ENCODE measurements around the gene ATE1. TPM values are rescaled to one million over a fixed set of nuclear protein-coding genes. Genes with fewer than 3 reads are reported as not detected.

The ATE1 gene
- total and polyA plus RNA-seq, 11 donors: 15.2 to 50.1 (median 39.9) TPM

GRCh38 chr10:121870413-121870812 is 57.4 kb downstream of the ATE1 start:
- H3K4me1 ChIP-seq: no peaks in the 10 kb centered on the region
- TF ChIP-seq CTCF (IDR thresholded peaks at IDR 0.05) (no peak), POLR2A (IDR thresholded peaks at IDR 0.05) (no peak)
- H3K27me3 ChIP-seq: no peaks in the 10 kb centered on the region
- DNase-seq: no peak
- ATAC-seq: no peak
- no peaks in the 10 kb centered on the region for H3K9me3 ChIP-seq
- H3K4me3 ChIP-seq: no peak overlapping the region
- H3K36me3 ChIP-seq: peaks cover 0 to 50% (median 28%) of the 10 kb centered on the region in 9 donors
- intact Hi-C loops (cut with DNase I): no loop called here
- H3K27ac ChIP-seq: no peak overlapping the region
- 96 to 97% (median 97%) methylated on average over 1 of the region's 1 CpG for WGBS, 4 donors

DNA sequence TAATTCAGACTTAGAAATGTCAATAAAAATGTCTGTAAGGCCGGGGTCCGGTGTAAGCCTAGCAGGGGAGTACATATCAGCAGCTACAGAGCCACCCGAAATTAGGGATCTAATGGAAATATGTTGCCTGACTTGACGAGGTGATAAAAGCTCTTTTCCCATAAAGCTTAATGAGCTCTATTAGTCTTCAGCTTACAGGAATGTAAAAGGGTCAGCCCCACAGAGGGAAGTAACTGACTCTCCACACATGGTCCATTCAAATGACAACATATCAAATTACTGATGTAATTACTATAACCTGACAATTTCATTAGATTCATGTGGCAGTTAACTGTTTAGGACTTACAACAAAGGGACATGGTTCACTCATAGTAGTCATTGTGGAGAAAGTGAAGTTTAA is 62.3 kb downstream of the ATE1 start:
- DNase-seq: no peak
- Histone ChIP-seq H3K27ac (no peak overlapping the region), H3K4me1 (peaks cover 0 to 5% (median 0%) of the 10 kb centered on the region in 12 donors), H3K36me3 (peaks cover 0 to 50% (median 28%) of the 10 kb centered on the region in 9 donors), H3K4me3 (no peak overlapping the region), H3K9me3 (no peaks in the 10 kb centered on the region), H3K27me3 (no peaks in the 10 kb centered on the region)
- TF ChIP-seq POLR2A (IDR thresholded peaks at IDR 0.05): no peak
- no peak for TF ChIP-seq CTCF (IDR thresholded peaks at IDR 0.05)
- WGBS, 4 donors: 93 to 96% (median 95%) methylated on average over 4 of the region's 4 CpGs
- intact Hi-C loops (cut with DNase I): loop anchor here in 1 of 10 donors (10.0 kb wide), 1 partner anchor 61 kb away; no protein-coding TSS in a partner anchor
- ATAC-seq: no peak

- DNase-seq (no peak), ATAC-seq (no peak)
- no peak overlapping the region for H3K27ac ChIP-seq
- no peak overlapping the region for H3K4me3 ChIP-seq
- WGBS, 4 donors: 82 to 89% (median 86%) methylated on average over 3 of the region's 3 CpGs
- H3K36me3 ChIP-seq: peaks cover 0 to 45% (median 21%) of the 10 kb centered on the region in 9 donors
- no peaks in the 10 kb centered on the region for H3K27me3 ChIP-seq
- no peaks in the 10 kb centered on the region for H3K9me3 ChIP-seq
- TF ChIP-seq POLR2A (IDR thresholded peaks at IDR 0.05): no peak
- TF ChIP-seq CTCF (IDR thresholded peaks at IDR 0.05): no peak
- peaks cover 0 to 5% (median 0%) of the 10 kb centered on the region in 12 donors for H3K4me1 ChIP-seq
- intact Hi-C loops (cut with DNase I): loop anchor here in 1 of 10 donors (10.0 kb wide), 1 partner anchor 60 kb away; no protein-coding TSS in a partner anchor
Observed at GRCh38 chr10:121864653-121865052, 63.2 kb downstream of the ATE1 start.

DNA sequence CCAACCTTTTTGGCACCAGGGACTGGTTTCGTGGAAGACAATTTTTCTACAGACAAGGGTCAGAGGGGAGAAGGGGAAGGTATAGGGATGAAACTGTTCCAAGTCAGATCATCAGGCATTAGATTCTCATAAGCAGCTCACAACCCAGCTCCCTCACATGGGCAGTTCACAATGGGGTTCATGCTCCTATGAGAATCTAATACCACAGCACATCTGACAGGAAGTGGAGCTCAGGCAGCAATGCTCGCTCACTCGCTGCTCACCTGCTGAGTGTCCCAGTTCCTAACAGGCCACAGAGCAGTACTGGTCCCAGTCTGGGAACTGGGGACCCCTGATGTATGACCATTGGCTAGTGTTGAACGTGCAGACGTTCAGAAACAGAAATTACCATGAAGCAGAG is 63.7 kb downstream of the ATE1 start:
- ATAC-seq (no peak), DNase-seq (no peak)
- Histone ChIP-seq H3K4me3 (no peak overlapping the region), H3K27ac (no peak overlapping the region), H3K9me3 (no peaks in the 10 kb centered on the region), H3K36me3 (peaks cover 0 to 40% (median 16%) of the 10 kb centered on the region in 9 donors), H3K27me3 (no peaks in the 10 kb centered on the region), H3K4me1 (peaks cover 0 to 5% (median 0%) of the 10 kb centered on the region in 12 donors)
- WGBS, 4 donors: 86 to 99% (median 98%) methylated on average over 5 of the region's 5 CpGs
- TF ChIP-seq POLR2A (IDR thresholded peaks at IDR 0.05) (no peak), CTCF (IDR thresholded peaks at IDR 0.05) (no peak)
- intact Hi-C loops (cut with DNase I): loop anchor here in 1 of 10 donors (10.0 kb wide), 1 partner anchor 59 kb away; no protein-coding TSS in a partner anchor

Measured in heart left ventricle (tissue), 16 donors.